Measurements from ENCODE around the gene NCK2.
"Not testable (repeated sequence)": the region's sequence is repeated elsewhere in the genome, so short reads cannot be mapped to it uniquely, and the experiment has no call there.

The NCK2 gene

GRCh38 chr2:105756435-105756834, 11.7 kb downstream of the NCK2 start:
- Histone ChIP-seq H3K27ac (replicated peaks; ENCODE audit: low read length) (no peak overlapping the region), H3K79me1 (ENCODE audit: low read depth, low read length) (peaks cover 4% of the 10 kb centered on the region)

GRCh38 chr2:105756865-105757264, 12.2 kb downstream of the NCK2 start:
- not testable (repeated sequence) for H3K4me2 ChIP-seq (ENCODE audit: insufficient read depth, low read length, poor library complexity, severe bottlenecking); H3K4ac ChIP-seq (ENCODE audit: low read length); H3K9ac ChIP-seq (ENCODE audit: low read depth, low read length, poor library complexity); H2BK12ac ChIP-seq (ENCODE audit: low read length); H3K27ac ChIP-seq (replicated peaks; ENCODE audit: low read length); H4K8ac ChIP-seq (ENCODE audit: low read depth, low read length); H2AK5ac ChIP-seq (ENCODE audit: low read depth, low read length); DNase-seq (ENCODE audit: low spot score); H2BK5ac ChIP-seq (ENCODE audit: low read length); H3K4me3 ChIP-seq (ENCODE audit: low read length in 2 of 2); H3K14ac ChIP-seq (ENCODE audit: low read length); H3K18ac ChIP-seq (ENCODE audit: low read length); H3K23ac ChIP-seq (ENCODE audit: low read depth, low read length, poor library complexity); H3K9me3 ChIP-seq (replicated peaks in 1 of 2; ENCODE audit: control insufficient read depth in 2 of 2, insufficient read depth in 1 of 2, low read depth in 1 of 2, low read length in 2 of 2); H3K27me3 ChIP-seq (ENCODE audit: control insufficient read depth in 3 of 3, insufficient read depth in 3 of 3, low read depth in 1 of 3, low read length in 3 of 3); H2BK15ac ChIP-seq (ENCODE audit: low read length); H2AFZ ChIP-seq (ENCODE audit: low read length); H3K79me1 ChIP-seq (ENCODE audit: low read depth, low read length); H3K4me1 ChIP-seq (ENCODE audit: control insufficient read depth in 2 of 2, insufficient read depth in 1 of 2, low read depth in 1 of 2, low read length in 2 of 2); H2BK120ac ChIP-seq (ENCODE audit: low read depth, low read length); H4K91ac ChIP-seq (ENCODE audit: low read depth, low read length, poor library complexity)
- H3K36me3 ChIP-seq (replicated peaks in 1 of 2; ENCODE audit: control insufficient read depth in 2 of 2, insufficient read depth in 2 of 2, low read length in 2 of 2) = peaks cover 0 to 29% of the 10 kb centered on the region in 2 donors
- no CpG with 5 or more reads among the region's 10 CpGs for WGBS, 2 donors (ENCODE audit: extremely low coverage in 2 of 2, insufficient read length in 2 of 2, insufficient replicate concordance in 1 of 2)

More at GRCh38 chr2:105756435-105756834, 11.7 kb downstream of the NCK2 start:
- no peaks in the 10 kb centered on the region for H3K27me3 ChIP-seq (ENCODE audit: control insufficient read depth in 3 of 3, insufficient read depth in 3 of 3, low read depth in 1 of 3, low read length in 3 of 3)
- WGBS, 2 donors (ENCODE audit: extremely low coverage in 2 of 2, insufficient read length in 2 of 2, insufficient replicate concordance in 1 of 2) = no CpG with 5 or more reads among the region's 4 CpGs
- H3K18ac ChIP-seq (ENCODE audit: low read length) = no peak overlapping the region
- no peak for DNase-seq (ENCODE audit: low spot score)
- H4K91ac ChIP-seq (ENCODE audit: low read depth, low read length, poor library complexity) = no peak overlapping the region
- H3K9me3 ChIP-seq (replicated peaks in 1 of 2; ENCODE audit: control insufficient read depth in 2 of 2, insufficient read depth in 1 of 2, low read depth in 1 of 2, low read length in 2 of 2) = peaks cover 0 to 3% of the 10 kb centered on the region in 2 donors
- no peaks in the 10 kb centered on the region for H3K4me1 ChIP-seq (ENCODE audit: control insufficient read depth in 2 of 2, insufficient read depth in 1 of 2, low read depth in 1 of 2, low read length in 2 of 2)
- no peak overlapping the region for H2BK15ac ChIP-seq (ENCODE audit: low read length)
- H2AK5ac ChIP-seq (ENCODE audit: low read depth, low read length) = no peak overlapping the region
- no peak overlapping the region for H3K23ac ChIP-seq (ENCODE audit: low read depth, low read length, poor library complexity)
- no peak overlapping the region for H3K14ac ChIP-seq (ENCODE audit: low read length)
- H3K36me3 ChIP-seq (replicated peaks in 1 of 2; ENCODE audit: control insufficient read depth in 2 of 2, insufficient read depth in 2 of 2, low read length in 2 of 2) = peaks cover 0 to 33% of the 10 kb centered on the region in 2 donors
- no peak overlapping the region for H3K4ac ChIP-seq (ENCODE audit: low read length)
- H2BK12ac ChIP-seq (ENCODE audit: low read length) = no peak overlapping the region
- H2BK120ac ChIP-seq (ENCODE audit: low read depth, low read length) = no peak overlapping the region
- no peak overlapping the region for H3K4me3 ChIP-seq (ENCODE audit: low read length in 2 of 2)
- H4K8ac ChIP-seq (ENCODE audit: low read depth, low read length) = peak overlapping the region; percentile 19
- H3K9ac ChIP-seq (ENCODE audit: low read depth, low read length, poor library complexity) = no peak overlapping the region
- H3K4me2 ChIP-seq (ENCODE audit: insufficient read depth, low read length, poor library complexity, severe bottlenecking) = no peak overlapping the region
- no peak overlapping the region for H2AFZ ChIP-seq (ENCODE audit: low read length)
- H2BK5ac ChIP-seq (ENCODE audit: low read length) = no peak overlapping the region

- no CpG with 5 or more reads among the region's 4 CpGs for WGBS, 2 donors (ENCODE audit: extremely low coverage in 2 of 2, insufficient read length in 2 of 2, insufficient replicate concordance in 1 of 2)
- Histone ChIP-seq H3K9ac (ENCODE audit: low read depth, low read length, poor library complexity) (no peak overlapping the region), H2AK5ac (ENCODE audit: low read depth, low read length) (no peak overlapping the region), H4K91ac (ENCODE audit: low read depth, low read length, poor library complexity) (no peak overlapping the region), H3K4me1 (ENCODE audit: control insufficient read depth in 2 of 2, insufficient read depth in 1 of 2, low read depth in 1 of 2, low read length in 2 of 2) (peaks cover 4 to 8% of the 10 kb centered on the region in 2 donors), H3K14ac (ENCODE audit: low read length) (no peak overlapping the region), H3K9me3 (replicated peaks in 1 of 2; ENCODE audit: control insufficient read depth in 2 of 2, insufficient read depth in 1 of 2, low read depth in 1 of 2, low read length in 2 of 2) (peaks cover 0 to 3% of the 10 kb centered on the region in 2 donors), H2BK5ac (ENCODE audit: low read length) (no peak overlapping the region), H3K4ac (ENCODE audit: low read length) (no peak overlapping the region), H3K27me3 (ENCODE audit: control insufficient read depth in 3 of 3, insufficient read depth in 3 of 3, low read depth in 1 of 3, low read length in 3 of 3) (no peaks in the 10 kb centered on the region), H3K18ac (ENCODE audit: low read length) (no peak overlapping the region), H2AFZ (ENCODE audit: low read length) (no peak overlapping the region), H4K8ac (ENCODE audit: low read depth, low read length) (no peak overlapping the region), H3K4me2 (ENCODE audit: insufficient read depth, low read length, poor library complexity, severe bottlenecking) (no peak overlapping the region), H2BK15ac (ENCODE audit: low read length) (no peak overlapping the region), H2BK120ac (ENCODE audit: low read depth, low read length) (no peak overlapping the region), H3K27ac (replicated peaks; ENCODE audit: low read length) (no peak overlapping the region), H2BK12ac (ENCODE audit: low read length) (no peak overlapping the region), H3K36me3 (replicated peaks in 1 of 2; ENCODE audit: control insufficient read depth in 2 of 2, insufficient read depth in 2 of 2, low read length in 2 of 2) (peaks cover 0 to 23% of the 10 kb centered on the region in 2 donors), H3K4me3 (ENCODE audit: low read length in 2 of 2) (peak overlapping the region in 1 of 2 donors; percentile 25), H3K23ac (ENCODE audit: low read depth, low read length, poor library complexity) (no peak overlapping the region), H3K79me1 (ENCODE audit: low read depth, low read length) (peaks cover 4% of the 10 kb centered on the region)
- DNase-seq (ENCODE audit: low spot score) = no peak
Measured at GRCh38 chr2:105757433-105757832, 12.7 kb downstream of the NCK2 start.

- Histone ChIP-seq H3K4ac (ENCODE audit: low read length) (no peak overlapping the region), H4K8ac (ENCODE audit: low read depth, low read length) (no peak overlapping the region), H4K91ac (ENCODE audit: low read depth, low read length, poor library complexity) (no peak overlapping the region), H3K9ac (ENCODE audit: low read depth, low read length, poor library complexity) (no peak overlapping the region), H3K27me3 (ENCODE audit: control insufficient read depth in 3 of 3, insufficient read depth in 3 of 3, low read depth in 1 of 3, low read length in 3 of 3) (no peaks in the 10 kb centered on the region), H3K23ac (ENCODE audit: low read depth, low read length, poor library complexity) (no peak overlapping the region), H3K36me3 (replicated peaks in 1 of 2; ENCODE audit: control insufficient read depth in 2 of 2, insufficient read depth in 2 of 2, low read length in 2 of 2) (peaks cover 0 to 23% of the 10 kb centered on the region in 2 donors), H3K27ac (replicated peaks; ENCODE audit: low read length) (no peak overlapping the region), H2BK15ac (ENCODE audit: low read length) (no peak overlapping the region), H3K18ac (ENCODE audit: low read length) (no peak overlapping the region), H2BK120ac (ENCODE audit: low read depth, low read length) (no peak overlapping the region), H2AFZ (ENCODE audit: low read length) (no peak overlapping the region), H3K14ac (ENCODE audit: low read length) (no peak overlapping the region), H3K4me1 (ENCODE audit: control insufficient read depth in 2 of 2, insufficient read depth in 1 of 2, low read depth in 1 of 2, low read length in 2 of 2) (peaks cover 6 to 11% of the 10 kb centered on the region in 2 donors), H2BK12ac (ENCODE audit: low read length) (no peak overlapping the region), H2BK5ac (ENCODE audit: low read length) (no peak overlapping the region), H2AK5ac (ENCODE audit: low read depth, low read length) (no peak overlapping the region), H3K4me3 (ENCODE audit: low read length in 2 of 2) (no peak overlapping the region), H3K79me1 (ENCODE audit: low read depth, low read length) (peaks cover 5% of the 10 kb centered on the region), H3K4me2 (ENCODE audit: insufficient read depth, low read length, poor library complexity, severe bottlenecking) (no peak overlapping the region), H3K9me3 (replicated peaks in 1 of 2; ENCODE audit: control insufficient read depth in 2 of 2, insufficient read depth in 1 of 2, low read depth in 1 of 2, low read length in 2 of 2) (peaks cover 0 to under 1% of the 10 kb centered on the region in 2 donors)
- no peak for DNase-seq (ENCODE audit: low spot score)
- no CpG with 5 or more reads among the region's 8 CpGs for WGBS, 2 donors (ENCODE audit: extremely low coverage in 2 of 2, insufficient read length in 2 of 2, insufficient replicate concordance in 1 of 2)
Measured at GRCh38 chr2:105760191-105760590, 15.5 kb downstream of the NCK2 start.
